Activated T-helper 1 cell treated with Interleukin-2 at 50 U/mL for 16 hours (primary cell): ENCODE results near the gene COL2A1.

ENCODE experiments used
- DNase-seq: peaks from one replicate; pipeline ENCODE4 v3.0.0-alpha.2; 2020; ENCODE audit warnings: low read depth

Gene COL2A1

DNA sequence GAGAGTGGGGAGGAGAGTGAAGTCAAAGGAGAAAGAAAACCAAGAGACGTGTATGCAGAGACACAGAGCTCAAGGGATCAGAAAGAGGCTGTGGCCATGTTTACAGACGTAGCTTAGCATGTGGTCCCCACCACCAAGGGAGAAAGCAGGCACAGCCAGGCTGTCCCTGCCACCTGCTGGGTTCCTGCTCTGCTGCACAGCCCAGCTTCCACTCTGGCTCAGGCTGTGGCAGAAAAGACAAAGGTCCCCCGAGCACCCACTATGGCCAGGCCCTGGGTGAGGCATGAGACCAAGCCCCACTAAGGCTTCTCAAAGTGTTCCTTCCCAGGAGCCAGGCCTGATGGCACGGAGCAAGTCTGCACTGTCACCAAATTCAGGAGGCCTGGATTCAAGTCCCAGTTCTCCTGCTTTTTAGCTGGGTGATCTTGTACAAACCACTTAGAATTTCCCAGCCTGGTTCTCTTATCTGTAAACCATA, 25.9 kb upstream of the COL2A1 start:
- no peak for DNase-seq

DNA sequence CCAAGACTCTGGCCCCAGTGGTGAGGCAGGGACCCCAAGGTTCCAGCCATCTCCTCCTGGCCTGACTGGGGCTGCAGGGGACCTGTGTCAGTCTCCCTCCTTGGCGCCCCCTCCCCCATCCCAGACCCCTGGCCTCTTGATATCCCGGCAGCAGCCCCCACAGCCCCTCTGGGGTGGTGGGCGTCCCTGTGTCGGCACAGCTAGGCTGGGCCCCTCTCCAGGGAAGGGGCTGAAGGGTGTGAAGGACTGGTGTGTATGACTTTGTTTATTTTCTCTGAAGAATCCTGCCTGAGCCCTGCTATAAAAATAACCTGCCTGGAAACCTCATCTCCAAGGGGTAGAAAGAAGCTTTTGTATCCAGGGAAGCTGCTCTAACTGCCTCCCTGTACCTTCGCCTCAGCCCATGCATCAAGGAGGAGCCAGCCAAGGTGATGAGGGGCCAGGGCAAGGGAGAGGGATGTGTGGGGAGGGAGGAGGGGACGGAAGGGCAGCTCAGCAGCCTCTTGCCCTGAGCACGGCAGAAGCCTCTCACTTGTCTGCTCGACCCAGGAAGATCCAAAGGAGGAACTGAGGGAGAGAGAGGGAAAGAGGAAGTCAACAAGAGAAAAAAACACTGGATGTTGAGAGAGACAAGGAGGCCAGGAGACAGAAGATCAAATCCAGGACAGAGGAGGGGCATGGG, 25.4 kb upstream of the COL2A1 start:
- DNase-seq: no peak

DNA sequence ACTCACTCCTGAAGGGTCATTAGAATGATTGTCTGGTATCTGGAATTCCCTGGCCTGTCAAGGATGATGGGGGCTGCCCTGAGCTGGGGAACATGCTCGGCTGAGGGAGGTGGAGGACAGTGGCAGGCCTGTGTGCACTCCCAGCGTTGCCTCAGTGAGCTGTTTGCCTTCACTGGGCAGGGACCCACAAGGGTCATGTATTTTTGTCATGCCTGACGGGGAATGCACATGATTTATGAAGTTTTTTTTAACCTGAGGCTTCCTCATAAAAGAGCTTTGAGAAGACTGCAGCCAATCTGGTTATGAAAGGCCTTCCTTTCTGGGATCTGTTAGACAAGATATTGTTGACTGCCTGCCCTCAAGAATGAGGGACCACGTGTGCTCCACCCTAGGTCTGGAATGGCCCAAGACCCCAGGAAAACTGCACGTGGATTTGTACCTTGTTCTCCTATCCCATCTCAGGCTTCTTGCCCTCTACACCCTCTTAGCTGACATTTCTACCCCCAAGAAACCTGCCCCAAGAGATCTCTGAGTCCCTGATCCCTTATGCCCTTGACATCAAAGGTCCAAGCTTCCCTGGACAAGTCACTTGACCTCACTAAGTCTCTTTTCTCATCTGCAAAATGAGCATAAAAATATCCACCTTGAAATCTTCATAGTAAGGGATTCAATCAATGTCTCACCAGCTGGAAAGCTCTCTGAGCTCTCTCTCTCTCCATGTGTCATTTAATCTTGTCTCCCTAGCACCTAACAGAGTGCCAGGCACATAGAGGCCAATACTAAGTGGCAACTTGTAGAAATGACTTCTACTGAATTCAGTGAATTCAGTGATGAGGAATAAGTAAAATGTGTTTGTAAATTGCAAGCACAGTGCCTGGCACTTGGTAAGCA, 24.5 kb upstream of the COL2A1 start:
- no peak for DNase-seq

DNA sequence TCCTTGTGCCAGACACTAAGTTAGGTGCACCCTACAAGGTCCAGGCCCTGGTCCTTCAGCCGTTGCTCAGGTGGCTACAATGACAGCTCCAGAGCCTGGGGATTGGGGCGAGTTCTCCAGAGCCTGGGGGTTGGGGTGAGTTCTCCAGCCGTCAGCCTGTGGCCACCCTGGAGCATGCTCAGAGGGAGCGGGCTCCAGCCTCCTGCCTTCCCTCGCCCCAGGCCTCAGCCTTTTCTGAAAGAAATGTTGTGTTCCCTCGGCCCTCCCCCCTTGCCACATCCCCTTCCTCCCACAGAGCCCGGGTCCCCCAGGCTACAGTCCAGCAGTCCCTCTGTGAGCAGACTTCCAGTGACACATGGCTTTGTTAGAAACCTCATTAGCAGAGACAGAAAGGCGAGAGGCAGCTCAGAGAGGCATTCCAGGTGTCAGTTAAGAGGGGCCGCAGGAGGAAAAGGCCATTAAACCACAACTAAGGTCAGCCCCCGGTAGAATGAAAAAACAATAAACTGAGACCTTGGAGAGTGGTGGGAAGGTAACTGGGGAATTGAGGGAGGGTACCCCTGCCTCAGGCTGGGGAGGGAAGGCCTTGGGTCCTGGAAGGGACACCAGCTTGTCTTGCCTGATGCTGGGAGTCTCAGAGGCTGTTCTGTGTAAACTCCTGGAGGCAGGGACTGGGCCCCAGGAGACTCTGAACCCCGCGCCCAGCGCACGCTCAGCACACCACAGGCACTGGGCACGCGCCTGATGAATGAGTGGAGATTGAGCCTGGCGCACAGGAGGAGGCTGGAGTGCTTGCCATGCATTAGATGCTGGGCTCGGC, 23.1 kb upstream of the COL2A1 start:
- DNase-seq: no peak

DNA sequence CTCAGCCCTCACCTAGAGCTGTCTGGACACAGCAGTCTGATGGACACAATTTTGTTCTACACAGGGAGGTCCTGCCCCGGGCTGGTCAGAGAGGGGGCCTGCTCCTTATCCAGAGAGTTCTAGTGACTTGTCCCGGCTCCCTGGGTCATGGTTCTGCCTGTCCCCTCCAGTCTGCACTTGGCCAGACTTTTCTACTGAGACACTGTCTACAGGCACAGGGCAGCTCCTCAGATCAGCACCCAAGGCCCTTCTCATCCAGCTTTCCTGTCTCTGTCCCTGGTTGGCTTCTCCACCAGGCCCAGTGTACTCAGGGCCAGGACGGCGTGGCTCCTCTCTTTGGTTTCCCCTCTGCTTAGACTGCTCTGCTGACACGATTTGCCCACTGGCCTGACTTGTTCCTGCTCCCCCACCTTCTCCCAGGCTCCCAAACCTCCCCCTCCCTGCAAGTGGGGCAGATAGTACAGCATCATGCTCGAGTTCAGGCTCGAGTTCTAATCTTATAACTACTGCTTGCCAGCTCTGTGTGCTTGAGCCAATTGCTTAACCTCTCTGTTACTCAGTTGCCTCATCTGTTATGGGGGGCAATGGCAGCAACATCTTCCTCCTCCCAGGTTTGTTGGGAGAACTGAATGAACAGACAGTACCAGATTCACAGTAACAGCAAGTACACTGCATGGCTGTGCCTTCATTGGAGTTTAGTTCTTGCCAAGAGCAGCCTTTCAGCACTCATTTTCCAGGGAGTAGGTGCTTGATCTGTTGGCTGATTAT, 22.0 kb upstream of the COL2A1 start:
- no peak for DNase-seq

DNA sequence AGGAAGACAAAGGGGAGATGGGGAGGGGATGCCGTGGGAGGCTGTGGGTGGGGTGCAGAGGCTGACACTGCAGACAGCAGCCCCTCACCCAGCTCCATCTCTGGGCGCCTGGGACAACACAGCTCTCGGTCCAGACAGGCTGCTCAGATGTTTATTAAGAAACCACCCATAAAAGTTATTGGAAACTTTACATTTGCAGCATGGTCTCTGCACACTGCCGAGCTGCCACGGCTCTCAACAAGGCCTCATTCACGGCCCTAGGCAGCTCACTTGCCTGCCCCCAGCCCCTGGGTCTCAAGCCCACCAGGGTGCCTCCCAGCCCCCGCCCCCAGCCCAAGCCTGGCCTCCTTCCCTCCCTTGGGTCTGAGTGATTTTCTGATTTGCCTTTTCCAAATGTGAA, 21.0 kb upstream of the COL2A1 start:
- no peak for DNase-seq

DNA sequence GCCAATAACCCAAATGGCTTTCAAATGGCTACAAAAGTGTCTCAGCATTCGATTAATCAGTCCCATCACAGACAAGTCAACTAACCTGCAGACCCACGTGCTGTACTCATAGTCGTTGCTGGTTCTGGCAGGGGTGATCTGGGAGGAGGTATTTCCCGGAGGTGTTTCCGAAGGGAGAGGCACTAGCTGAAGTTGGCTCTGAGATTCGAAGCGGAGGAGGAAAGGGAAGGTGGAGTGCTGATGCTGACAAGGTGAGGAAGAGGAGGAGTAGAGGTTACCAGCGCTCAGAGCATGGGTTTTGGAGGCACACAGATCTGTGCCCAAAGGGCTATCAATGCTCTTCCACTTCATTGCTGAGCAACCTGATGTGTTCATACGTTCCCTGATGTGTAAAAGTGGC, 20.5 kb upstream of the COL2A1 start:
- DNase-seq: no peak

DNA sequence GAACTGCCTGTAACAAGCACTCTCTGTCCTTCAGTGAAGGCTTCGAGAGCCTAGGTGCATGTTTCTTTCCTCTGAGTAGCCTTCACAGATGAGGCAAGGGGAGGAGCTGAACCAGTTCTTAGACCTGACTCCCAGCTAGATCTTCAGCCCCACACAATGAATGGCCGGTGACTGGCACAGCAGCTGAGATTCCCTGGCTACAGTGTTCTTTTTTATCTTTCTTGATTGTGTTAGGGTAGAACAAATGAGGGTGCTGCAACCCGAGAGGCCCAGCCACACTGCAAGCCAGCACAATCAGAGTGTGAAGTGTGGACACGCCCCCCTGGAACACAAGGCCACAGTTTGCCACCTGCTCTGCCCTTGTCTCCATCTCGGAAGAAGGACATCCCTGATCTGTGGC, 19.1 kb upstream of the COL2A1 start:
- no peak for DNase-seq

DNA sequence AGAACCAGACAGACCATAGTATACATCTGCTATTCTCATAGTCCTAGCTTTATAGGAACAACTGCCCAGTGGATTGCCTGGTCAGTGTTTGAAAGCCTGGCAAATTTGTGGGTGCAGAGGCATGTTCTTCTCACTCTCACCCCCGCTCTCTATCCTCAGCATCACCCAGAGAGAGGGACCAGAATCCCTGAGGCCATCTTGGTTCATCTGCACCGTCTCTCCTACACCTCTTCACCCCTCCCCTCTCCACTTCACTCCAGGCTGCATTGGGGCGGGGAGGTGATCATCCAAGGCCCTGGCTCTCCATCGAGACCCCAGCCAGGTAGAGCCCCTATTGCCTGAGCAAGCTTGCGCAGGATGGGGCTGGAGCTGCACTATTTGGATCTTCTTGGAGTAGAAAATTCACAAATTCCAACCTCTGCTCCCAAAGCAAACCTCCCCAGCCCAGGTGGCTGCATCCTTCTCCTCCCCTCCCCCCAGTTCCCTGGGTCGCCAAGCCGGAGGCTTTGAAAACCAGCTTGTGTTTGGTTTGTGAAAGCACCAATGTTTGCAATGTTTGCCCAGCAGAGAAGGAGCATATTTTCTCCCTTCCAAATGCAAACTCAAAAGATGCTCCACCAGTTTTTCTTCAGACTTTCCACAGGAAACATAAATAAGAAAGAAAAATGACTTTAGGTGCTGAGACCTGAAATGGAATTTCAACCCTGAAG, 18.6 kb upstream of the COL2A1 start:
- no peak for DNase-seq

DNA sequence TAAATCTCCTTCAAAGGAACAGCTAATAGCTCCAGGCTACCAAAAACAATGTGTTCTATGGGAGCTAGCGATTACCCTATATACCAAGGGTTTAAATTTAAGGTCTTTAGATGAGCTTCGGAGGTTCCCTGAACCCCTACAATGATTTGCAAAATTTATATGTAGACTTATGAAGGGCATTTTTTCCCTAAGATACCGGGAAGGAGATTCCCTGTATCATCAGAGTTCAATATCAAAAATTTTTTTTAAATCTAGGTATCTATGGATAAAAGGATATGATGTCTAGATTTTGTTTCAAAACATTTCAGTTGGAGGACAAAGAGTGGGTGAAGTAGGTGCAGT, 17.9 kb upstream of the COL2A1 start:
- no peak for DNase-seq

DNA sequence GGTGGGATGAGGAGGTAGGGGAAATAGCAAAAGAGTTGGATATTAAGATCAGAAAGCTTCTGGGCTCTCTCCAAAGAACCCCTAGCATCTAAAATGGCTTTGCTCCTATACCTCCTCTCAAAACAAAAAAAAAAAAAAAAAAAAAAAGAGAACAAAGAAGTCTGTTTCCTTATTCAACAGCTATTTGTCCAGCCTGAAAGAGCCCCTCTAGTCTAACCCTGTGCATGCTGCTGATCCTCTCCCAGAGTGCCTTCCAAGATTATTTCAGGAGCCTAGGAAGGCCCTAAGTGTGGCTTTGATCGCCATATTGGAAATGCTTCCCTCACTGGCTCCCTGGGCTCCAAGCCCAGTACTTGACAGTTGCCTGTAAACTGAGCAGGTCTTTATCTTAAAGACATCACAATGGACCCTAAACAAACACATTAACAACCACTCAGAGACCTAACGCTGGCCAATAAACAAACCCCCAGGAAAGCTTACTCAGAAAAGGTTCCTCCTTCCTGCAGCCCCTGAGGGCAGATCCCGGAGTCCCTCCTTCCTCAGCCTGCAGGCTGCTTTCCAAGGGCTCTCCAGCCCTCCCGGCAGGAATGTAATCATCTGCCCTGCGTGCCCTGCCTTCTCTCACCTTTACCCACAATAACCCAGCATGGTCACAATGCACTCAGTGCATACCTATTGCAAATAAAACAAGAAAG, 17.4 kb upstream of the COL2A1 start:
- no peak for DNase-seq

DNA sequence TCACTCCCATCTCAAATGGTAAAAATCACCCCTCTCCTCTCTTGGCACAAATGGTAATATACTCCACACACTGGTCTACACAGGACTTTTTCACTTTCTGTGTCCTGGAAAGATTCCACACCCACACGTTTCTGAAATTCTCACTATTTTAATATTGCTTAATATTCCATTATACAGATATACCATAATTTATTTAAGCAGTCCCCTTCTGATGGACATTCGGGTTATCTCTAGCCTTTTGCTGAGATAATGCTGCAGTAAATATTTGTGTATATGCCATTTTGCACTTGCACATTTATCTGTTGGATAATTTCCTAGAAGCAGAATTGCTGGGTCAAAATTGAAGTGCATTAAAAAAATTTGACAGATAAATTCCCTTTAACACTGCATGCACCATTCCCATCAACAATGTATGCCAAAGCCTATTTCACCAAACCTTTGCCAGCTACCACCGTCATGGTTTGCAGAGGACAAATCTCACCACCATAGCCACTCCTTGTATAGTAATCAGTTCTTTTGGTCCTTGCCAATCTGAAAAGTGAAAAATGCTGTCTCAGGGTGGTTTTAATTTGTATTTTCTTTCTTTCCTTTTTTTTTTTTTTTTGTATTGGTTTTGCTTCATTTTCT, 15.5 kb upstream of the COL2A1 start:
- DNase-seq: no peak

DNA sequence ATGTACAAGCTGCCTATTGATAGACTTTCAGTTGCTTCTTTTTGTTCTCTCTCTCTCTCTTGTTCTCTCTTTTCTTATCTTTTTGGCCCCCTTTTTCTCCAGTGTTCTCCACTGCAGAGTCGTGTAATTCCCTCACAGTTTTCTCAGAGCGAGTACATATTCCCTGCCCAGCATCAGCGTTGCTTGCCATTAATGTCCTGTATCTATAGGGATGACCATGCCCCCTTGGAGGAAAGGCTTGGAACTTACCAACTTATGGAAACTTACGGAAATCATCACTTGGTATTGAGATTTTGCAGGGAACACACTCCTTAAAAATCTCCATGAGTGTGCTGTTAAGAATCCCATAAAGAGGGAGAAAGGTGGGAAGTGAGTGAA, 14.3 kb upstream of the COL2A1 start:
- no peak for DNase-seq

DNA sequence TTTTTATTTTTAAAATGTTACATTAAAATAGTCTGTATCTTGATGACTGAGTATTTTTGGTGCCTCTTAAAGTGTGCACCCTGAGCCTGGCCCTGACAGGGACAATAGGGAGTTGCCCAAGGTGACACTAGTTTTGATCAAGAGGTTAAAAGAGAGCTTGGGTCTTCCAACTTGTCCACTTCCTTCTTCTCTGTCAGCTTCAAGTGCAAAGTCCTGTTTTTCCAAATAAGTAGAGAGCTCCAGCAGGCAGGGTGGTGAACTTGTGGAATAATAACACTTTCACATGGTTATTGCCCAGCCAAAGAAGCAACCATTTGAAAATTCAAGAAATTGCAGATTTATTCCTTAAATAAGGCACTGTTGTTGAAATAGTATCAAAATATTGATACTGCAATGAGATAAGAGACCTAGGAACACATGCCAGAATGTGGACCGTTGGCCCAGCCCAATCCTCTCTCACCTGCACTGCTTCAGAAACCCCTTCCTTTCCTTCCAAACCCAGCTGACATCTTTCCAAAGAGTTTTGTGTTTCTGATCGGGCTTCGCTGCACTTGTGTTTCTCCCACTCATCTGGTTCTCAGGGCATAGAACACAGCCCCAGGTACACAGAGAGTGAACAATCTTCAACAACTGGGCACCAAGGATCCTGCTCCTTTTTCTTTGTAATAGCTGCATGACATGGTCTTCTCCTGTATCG, 13.8 kb upstream of the COL2A1 start:
- DNase-seq: no peak

DNA sequence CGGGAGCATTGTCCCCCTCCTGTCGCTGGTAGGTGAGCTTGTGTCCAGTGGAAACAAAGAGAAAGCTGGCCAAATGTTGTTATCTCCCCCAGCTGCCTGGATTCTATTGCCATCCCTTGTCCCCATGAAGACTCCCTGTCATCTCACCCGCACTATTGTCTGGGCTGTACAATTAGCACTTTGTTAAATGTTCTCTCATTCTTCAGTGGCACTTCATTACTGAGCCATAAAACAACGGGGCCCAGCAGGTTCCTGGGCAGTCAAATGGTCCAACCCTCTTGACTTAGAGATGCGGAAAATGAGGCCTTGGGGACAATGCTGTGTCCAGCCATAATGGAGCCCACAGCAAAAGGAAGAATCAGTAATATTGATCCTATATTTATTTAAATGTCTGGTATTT, 13.2 kb upstream of the COL2A1 start:
- DNase-seq: no peak

DNA sequence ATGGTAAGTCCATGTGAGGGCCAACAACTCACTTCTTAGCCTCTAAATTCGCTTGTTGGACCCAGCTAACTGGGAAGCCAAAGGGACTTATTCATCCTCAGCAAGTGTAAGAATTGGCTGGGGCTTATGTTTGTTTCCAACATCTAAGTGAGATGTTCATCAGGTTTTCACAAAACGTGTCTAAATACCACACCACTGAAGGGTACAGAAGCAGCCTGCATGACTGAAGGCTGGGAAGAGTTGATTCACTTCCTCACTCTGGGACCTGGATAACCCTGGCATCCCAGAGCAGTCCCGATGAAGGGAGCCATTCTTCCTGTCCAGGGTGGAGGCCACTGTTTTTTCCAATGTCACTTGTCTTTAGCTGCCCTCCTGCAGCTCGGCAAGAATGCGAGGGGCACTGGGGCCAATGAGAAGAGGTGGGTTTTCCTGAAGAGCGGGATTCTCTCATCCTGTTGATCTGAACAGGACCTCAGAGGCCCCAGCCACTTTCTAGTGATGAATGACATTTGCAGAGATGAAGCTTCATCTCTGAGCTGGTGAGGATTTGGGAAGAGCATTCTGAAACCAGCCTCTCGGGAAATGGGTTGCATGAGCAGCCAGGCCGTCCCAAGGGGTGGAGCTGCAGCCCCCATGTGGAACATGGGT, 12.2 kb upstream of the COL2A1 start:
- no peak for DNase-seq

DNA sequence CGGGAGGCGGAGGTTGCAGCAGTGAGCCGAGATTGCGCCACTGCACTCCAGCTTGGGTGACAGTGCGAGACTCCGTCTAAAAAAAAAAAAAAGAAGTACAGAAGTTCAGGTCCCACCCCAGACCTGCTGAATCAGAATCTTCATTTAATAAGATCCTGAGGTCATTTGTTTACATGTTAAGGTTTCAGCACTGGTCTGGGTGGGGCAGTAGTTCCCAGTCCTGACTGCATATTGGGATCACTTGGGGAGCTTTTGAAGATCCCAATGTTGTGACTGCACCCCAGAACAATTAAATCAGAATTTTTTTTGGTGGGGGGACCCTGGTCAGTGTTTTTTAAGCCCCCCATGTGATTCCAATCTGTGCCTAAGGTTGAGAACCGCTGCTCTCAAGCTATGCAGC, 11.7 kb upstream of the COL2A1 start:
- no peak for DNase-seq

DNA sequence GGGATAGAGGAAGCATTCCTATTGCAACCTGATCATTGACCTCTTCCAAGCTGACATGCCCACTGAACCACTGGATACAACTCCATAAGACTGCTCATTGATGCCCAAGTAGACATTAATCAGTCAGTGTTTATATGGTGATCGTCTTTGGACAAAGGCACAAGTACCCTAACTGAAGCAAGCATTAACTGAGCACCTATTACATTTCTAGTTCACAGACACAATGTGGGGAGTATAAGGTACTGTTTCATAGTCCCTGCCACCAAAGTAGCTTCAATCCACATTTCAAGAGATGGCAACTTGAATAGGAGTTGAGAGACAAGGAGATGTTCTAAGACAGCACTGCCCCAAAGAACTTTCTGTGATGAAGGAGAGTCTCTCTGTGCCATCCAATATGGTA, 10.9 kb upstream of the COL2A1 start:
- no peak for DNase-seq

DNA sequence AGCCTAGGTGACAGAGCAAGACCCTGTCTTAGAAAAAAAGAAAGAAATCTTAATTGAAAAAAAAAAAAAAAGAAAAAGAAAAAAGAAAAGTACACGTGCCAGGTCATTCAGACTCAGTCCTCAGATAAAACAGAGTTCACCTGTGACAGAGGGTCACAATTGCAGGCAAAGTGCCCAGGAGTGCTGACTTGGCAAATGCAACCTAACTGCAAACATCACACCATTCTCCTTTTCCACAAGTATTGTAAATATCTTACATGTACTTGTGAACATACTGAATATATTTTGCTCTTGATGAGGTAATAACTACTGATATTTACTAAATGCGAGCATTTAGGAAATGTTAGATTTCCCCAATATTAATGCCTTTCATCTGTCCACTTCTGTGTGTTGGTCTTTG, 9.0 kb upstream of the COL2A1 start:
- no peak for DNase-seq
